Erythroblast (primary cell): ENCODE data around the gene ATP6V0E2.
"Not testable (repeated sequence)": the region's sequence is repeated elsewhere in the genome, so short reads cannot be mapped to it uniquely, and the experiment has no call there.

Experiments
- DNase-seq, 2 experiments: peaks; one replicate each; lab custom pipeline; 2025; lab: John Stamatoyannopoulos, UW
- GATA1 ChIP-seq: IDR thresholded peaks from 2 replicates; pipeline ENCODE4 v1.6.1; 2011; ENCODE audit warnings: low read depth, mild to moderate bottlenecking, control low read depth, low read length, moderate library complexity
- POLR2A ChIP-seq: IDR thresholded peaks from 2 replicates; pipeline ENCODE4 v1.6.1; 2011; ENCODE audit warnings: mild to moderate bottlenecking, low read length

Gene ATP6V0E2

GRCh38 chr7:149873074-149873969, at the start of gene ATP6V0E2:
ATP6V0E2 (plus strand) TSS chr7:149873969; CDS start chr7:149874066, 97 bp downstream.
- DNase-seq: peak; percentile 94 to 95
- TF ChIP-seq POLR2A (peak; percentile 31), GATA1 (no peak)

GRCh38 chr7:149824301-149824741, 49.4 kb upstream of the ATP6V0E2 start:
- no peak for DNase-seq
- TF ChIP-seq GATA1 (no peak), POLR2A (no peak)

DNA sequence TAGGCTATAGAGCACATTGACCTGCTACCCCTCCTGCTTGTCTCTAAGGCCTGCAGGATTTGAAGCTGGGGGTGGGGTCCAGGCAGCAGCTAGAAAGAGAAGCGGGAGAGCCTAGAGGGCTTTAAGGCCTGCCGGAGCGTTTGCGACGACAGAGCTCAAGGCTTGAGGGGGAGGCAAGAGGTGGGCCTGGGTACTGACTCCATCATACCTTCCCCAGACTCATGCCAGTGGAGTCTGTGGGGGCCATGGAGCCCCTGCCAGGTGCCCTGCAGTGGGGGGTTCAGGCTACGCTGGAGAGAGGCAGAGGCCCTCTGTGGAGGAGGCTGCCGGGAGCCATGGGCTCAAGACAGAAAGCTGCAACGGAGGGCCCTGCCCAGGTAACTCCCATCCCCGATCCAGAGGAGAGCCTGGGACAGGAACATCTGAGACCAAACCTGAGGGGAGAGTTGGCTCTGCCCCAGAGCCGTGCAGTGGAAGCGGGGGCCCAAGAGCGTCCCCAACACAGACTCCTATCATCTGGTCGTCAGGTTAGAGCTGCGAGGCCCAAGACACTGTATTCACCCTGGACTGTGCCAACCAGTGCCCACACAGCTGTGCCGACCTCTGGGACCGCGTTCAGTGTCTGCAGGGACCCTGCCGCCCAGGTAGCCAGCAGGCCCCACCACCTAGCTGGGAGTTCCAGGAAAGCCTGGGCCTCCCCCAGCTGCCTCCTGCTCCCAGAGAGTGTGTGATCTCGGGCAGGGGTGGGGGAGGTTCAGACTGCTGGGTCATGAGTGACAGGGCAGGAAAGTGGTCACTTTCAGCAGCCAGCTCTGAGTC, 48.8 kb upstream of the ATP6V0E2 start:
- no peak for DNase-seq
- TF ChIP-seq POLR2A (no peak), GATA1 (no peak)

DNA sequence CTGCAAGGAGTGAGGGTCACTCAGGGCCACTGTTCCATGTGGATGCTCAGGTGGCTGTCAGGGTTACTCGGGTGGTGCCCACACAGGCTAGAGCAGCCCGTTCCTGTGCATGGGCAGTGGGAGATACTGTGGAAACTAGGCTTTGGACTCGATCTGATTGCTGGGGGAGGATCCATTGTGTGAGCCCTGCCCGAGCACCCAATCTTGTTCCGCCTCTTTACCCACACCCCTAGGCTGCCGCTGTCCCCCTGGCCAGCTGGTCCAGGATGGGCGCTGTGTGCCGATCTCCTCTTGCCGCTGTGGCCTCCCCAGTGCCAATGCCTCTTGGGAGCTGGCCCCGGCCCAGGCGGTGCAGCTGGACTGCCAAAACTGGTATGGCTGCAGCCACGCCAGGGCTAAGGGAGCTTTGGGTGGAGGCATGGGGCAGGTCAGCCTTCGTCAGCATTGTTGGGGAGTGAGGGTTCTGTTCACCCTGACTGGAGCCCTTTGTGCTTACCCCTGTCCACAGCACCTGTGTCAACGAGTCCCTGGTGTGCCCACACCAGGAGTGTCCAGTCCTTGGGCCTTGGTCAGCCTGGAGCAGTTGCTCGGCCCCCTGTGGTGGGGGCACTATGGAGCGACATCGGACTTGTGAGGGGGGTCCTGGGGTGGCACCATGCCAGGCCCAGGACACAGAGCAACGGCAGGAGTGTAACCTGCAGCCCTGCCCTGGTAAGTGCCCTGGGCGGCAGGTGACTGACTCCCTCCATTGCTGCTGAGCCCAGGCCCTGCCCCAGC, 48.0 kb upstream of the ATP6V0E2 start:
- DNase-seq: no peak
- TF ChIP-seq POLR2A (no peak), GATA1 (no peak)

DNA sequence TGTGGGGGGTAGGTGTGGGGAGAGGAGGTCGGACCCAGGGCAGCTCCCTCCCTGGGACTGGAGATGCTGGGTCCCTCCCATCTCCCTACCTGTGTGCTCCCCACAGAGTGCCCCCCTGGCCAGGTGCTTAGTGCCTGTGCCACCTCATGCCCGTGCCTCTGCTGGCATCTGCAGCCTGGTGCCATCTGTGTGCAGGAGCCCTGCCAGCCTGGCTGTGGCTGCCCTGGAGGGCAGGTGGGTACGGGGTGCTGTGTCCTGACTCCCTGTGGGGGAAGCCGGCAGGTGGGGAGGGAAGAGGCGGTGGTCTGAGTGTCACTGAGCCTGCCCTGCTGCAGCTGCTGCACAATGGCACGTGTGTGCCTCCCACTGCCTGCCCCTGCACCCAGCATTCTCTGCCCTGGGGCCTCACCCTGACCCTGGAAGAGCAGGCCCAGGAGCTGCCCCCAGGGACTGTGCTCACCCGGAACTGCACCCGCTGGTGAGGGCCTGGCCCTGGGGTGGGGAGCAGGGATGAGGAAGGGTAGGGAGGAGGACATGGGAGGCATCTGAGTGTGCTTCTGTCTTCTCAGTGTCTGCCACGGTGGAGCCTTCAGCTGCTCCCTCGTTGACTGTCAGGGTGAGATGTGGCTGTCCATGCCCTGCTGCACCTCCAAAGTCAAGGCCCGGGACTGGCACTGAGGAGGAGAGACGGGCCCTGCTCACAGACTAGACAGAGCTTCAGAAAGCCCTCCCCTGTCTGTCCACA, 47.3 kb upstream of the ATP6V0E2 start:
- no peak for DNase-seq
- no peak for TF ChIP-seq GATA1
- TF ChIP-seq POLR2A: no peak

DNA sequence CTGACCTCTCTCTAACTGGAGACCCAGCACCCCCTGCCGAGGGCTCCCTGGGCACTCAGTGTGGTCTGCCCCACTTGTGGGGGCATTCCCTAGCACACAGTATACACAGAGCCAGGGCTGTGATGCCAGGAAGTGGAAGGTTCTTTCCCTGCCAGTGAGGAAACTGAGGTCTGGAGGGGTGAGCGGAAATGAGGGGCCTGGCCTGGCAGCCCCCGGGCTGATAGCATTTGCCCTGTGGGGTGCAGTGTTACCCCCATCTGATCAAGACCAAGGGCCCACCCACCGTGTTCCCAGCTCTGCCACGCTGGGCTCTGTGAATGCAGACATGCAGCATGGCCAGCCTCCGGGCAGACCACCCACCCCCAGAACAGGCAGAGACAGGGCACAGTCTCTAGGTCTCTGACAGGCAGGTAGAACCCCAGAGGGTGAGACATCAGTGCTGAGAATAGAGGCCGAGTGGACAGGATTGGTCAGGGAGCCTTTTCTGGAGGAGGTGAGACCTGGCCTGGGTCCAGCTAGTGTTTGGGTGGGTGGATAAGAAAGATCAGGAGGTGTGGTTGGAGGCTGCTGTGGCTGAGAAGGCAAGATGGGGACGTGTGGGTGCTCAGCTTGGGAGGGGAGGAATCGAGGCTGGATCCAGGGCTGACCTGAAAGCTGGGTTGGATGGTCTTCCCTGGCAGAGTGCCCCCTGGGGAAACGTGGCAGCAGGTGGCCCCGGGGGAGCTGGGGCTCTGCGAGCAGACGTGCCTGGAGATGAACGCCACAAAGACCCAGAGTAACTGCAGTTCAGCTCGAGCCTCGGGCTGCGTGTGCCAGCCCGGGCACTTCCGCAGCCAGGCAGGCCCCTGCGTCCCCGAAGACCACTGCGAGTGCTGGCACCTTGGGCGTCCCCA, 46.4 kb upstream of the ATP6V0E2 start:
- TF ChIP-seq GATA1 (no peak), POLR2A (no peak)
- peak in 1 of 2 experiments; percentile 12 for DNase-seq

DNA sequence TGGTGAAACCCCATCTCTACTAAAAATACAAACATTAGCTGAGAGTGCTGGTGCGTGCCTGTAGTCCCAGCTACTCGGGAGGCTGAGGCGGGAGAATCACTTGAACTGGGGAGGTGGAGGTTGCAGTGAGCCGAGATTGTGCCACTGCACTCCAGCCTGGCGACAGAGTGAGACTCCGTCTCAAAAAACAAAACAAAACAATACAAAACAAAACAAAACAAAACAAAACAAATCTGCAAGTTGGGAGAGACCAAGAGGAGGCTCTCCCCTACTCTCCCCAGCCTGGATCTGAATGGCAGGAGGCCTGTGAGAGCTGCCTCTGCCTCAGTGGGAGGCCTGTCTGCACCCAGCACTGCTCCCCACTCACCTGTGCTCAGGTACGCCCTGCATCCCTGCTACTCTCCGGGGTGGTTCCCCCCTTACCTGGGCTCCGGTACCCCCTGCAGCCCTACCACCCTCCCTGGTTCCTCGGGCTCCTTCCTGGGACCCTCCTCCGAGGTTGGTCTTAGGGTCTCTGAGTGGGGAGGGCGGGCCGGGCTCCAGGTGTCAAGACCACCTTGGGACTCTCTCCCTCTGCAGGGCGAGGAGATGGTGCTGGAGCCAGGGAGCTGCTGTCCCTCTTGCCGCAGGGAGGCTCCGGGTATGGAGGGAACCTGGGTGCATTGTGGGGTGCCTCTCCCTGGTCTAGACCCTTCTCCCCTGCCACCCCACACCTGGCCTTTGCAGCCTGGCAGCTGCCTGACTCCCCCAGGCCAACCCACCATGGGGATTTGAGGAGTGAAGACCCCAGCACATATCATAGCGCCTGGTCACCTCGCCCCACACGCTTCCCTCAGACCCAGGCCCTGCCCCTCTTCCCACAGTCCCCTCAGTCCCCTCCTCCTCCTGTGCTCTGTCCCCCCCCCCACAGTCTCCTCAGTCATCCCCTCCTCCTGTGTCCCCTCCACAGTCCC, 45.1 kb upstream of the ATP6V0E2 start:
- DNase-seq: no peak
- TF ChIP-seq POLR2A: no peak
- TF ChIP-seq GATA1: no peak

- DNase-seq: not testable (repeated sequence)
Measured at GRCh38 chr7:149830527-149830926, 43.2 kb upstream of the ATP6V0E2 start.

GRCh38 chr7:149830997-149831740, 42.6 kb upstream of the ATP6V0E2 start:
- TF ChIP-seq GATA1 (no peak), POLR2A (no peak)
- DNase-seq: no peak

DNA sequence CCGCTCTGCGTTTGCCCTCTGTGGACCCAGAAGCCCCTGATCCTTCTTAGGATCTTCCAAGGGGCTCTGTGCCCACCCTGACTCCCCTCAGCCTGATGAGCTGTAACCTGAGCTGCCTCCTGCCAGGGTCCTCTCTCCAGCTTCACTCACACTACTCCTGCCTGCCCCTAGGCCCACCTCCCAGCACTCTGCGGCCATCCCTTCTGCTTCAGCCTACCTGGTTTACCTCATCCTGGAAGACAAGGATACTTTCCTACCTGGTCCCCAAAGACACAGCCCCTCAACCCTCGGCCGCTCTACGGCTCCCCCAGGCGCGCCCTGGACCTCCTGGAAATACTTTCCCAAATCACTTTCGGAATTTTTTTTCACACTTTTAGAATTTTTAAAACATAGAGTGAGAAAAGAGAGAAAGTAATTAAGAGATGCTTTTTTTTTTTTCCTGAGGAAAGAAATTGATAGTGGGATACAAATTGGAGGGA, 42.0 kb upstream of the ATP6V0E2 start:
- no peak for DNase-seq
- TF ChIP-seq POLR2A (no peak), GATA1 (no peak)
